NCI-H748 treated with DMSO at 0.1 percent for 48 hours (cell line): Measurements from ENCODE around the gene ATP7B.
A peak's percentile ranks its signal among the peaks of the same experiment; 100 is the strongest.

Experiments
- DNase-seq: peaks from one replicate; lab custom pipeline; 2025; lab: John Stamatoyannopoulos, UW

Gene ATP7B

GRCh38 chr13:51950722-51951121 lies 60.5 kb downstream of the ATP7B start:
- no peak for DNase-seq

DNA sequence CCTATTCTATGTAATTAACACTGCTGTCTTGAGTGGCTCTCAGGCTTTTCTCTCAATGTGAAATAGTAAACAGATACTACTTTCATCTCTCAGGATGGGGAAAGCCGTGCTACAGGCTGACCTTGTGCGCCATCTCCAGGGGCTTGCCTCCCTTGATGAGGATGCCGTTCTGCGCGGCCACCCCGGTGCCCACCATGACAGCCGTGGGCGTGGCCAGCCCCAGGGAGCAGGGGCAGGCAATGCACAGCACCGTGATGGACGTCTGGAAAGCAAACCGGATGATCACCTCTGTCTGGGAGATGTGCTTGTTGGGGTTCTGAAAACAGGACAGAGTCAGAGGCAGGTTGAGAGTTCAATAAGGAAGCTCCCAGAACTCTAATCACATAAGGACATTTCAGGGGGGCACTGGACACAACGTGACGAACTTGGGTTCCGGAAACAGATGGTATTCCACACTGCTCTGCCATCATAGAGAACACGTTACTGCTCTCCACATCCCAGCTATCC lies 65.0 kb downstream of the ATP7B start:
- DNase-seq = no peak

- DNase-seq = no peak
Measured at GRCh38 chr13:51945149-51945548, 66.1 kb downstream of the ATP7B start.

DNA sequence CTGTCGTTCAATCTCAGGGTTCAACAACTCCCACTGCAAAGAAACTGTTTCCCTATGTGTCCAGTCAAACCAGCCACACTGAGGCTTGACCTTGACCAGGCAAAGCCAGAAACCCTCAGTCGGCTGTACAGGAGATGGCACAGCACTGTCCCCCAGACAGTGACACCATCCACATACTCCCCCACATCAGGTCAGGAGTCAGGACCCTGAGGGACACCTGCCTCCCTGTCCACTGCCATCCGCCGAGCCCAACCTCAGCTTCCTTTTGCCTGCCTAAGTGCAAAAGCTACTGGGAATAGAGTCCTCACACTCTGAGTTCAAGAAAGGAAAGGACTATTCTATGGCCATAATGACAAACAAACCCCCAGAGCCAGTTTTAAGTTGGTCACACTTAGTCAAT lies 66.8 kb downstream of the ATP7B start:
- DNase-seq = no peak

DNA sequence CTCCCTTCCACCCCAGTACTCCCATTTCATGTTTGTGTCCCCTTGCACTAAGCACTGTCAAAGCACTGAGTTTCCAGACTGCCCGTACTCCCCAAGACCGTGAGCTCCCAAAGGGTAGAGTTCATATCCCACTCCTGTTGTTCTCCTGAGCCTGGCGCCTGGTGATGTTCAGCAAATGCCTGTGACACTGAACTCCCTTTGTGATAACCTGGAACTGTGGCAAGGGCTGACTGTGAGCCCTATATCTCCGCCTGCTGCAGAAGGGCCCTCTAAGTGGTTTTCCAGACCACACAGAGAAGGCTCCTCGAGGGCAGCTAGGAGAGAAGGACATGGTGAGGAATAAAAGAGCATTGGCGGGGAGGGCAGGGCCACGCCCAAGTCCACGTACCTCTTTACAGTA lies 67.5 kb downstream of the ATP7B start:
- DNase-seq = no peak

DNA sequence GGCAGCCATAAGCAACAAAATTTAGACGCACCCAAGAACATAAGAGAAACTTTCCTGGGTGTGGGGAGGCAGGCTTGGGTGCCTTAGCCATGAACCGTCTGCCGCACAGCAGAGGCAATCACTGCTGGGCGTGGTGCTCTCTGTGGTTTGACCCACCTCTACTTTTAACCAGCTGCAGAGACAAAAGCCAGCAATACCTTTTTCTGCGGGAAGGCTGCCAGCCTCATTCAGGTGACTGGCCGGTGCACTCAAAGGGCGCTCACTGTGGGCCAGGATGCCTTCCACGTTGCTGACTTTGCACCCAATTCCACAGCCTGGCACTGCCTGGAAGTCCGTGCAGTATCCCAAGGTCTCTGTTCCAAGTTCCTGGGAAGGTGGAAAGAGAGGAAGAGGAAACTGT lies 69.1 kb downstream of the ATP7B start:
- DNase-seq = no peak

DNA sequence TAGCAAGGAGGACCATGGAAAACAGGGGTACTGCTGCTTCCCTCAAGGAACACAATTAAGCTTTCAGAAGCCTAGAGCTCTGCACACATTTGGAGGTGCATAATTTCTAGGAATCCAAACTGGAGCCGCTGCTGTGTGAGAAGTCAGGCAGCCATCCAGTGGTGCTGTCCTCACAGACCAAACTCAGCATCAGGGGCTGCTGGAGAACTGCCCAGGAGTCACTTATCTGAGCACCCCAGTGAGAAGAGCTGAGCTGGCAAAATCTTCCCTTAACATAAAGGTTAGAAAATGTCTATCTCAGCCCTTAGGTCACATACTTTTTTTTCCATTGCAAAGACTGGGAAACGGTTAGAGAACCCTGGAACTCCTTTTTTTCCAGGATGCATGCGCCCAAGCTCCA lies 72.8 kb downstream of the ATP7B start:
- no peak for DNase-seq

- no peak for DNase-seq
Measured at GRCh38 chr13:51937320-51938290, 73.6 kb downstream of the ATP7B start.

DNA sequence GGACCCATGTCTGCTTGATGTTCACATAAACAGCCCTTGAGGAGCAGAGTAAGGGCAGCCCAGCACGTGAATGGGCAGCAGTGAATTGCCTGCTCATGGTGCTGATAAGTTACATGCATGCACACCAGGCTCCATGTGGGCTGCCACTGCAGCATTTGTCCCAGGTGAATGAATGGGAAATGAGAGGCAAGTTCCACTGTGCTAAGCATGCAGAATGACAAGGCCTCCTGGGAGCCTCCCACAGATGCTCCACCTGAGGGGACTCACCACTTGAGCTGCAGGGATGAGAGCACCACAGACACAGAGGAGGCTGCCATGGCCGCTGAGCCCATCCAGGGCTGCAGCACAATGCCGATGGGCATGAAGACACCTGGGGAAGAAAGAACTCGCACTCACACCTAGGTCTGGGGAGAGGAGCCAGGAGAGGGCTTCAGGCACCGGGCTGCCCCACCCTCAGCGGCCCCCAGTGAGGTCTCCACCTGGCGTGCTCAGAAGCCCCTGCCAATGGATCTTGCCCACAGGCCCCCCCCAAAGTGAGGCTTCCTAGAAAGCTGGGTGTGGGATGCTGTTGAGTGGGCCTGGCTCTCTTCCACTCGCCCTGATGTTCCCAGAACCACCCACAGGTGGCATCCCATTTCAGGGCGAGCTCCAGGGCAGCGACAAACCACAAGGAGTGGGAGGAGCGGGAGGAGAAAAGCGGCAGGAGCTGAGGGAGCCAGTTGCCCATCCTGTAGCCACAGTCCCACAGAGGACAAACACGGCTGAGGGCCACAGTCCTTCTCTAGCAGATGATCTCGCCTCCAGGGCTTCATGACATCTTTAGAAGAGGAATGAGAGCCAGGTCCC lies 75.7 kb downstream of the ATP7B start:
- DNase-seq = no peak

GRCh38 chr13:51934461-51935087 lies 76.7 kb downstream of the ATP7B start:
- DNase-seq = no peak

GRCh38 chr13:51933466-51934058 lies 77.7 kb downstream of the ATP7B start:
- no peak for DNase-seq

- no peak for DNase-seq
Measured at GRCh38 chr13:51932231-51932630, 79.0 kb downstream of the ATP7B start.

DNA sequence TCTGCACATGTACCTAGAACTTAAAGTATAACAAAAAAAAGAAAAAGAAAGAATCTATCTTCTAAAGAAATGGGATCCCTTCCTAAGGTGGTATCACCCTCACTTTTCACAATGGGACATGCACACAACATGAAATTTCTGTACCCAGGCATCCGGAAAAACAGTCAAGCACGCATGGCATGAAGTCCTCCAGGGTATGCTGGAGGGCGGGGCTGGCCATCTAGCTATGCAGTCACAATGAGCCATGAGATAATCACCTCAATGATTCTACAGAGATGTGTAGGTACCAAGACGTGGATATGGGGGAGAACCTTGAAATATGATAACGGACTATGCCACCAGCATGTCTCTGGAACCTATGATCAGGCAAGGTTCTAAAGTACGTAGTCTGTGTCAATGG lies 79.6 kb downstream of the ATP7B start:
- no peak for DNase-seq

DNA sequence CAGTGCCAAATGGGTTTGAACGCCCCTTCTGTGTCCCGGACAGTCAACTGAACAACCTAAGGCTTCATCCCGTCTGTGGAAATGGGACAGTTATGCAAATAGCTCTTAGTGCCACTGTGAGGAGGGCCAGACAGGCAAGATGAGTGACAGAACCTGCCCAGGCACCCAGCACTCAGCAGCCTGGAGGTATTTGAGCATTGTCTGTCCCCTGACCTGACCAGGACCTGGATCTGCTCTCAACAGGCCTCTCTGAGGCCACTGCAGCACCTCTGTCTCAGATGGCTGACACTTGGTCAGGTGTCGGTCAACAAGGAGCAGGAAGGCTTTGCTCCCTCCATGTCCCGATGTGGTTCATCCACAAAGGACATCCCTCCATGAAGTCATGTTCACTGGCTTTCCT lies 81.6 kb downstream of the ATP7B start:
- no peak for DNase-seq

DNA sequence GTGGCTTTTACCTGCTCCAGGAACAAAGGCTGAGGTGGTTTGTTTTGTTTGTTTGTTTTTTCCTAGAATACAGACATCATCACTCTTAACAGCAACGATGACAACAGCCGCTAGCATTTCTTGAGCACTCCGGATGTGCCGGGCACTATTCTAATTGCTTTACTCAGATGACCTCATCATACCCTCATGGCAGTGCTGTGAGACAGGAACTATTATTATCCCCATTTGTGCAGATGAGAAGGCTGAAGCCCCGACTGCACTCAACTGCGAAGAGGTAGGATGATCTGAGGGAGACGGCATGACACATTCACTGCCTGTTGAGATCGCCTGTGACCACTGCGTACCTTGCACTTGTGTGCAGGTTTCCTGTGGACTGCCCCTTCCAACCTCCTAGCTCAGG lies 83.0 kb downstream of the ATP7B start:
- peak; percentile 42 for DNase-seq

- no peak for DNase-seq
Measured at GRCh38 chr13:51927129-51927528, 84.1 kb downstream of the ATP7B start.

GRCh38 chr13:51926528-51926885 lies 84.7 kb downstream of the ATP7B start:
- DNase-seq = no peak

- no peak for DNase-seq
Measured at GRCh38 chr13:51925865-51926527, 85.3 kb downstream of the ATP7B start.

DNA sequence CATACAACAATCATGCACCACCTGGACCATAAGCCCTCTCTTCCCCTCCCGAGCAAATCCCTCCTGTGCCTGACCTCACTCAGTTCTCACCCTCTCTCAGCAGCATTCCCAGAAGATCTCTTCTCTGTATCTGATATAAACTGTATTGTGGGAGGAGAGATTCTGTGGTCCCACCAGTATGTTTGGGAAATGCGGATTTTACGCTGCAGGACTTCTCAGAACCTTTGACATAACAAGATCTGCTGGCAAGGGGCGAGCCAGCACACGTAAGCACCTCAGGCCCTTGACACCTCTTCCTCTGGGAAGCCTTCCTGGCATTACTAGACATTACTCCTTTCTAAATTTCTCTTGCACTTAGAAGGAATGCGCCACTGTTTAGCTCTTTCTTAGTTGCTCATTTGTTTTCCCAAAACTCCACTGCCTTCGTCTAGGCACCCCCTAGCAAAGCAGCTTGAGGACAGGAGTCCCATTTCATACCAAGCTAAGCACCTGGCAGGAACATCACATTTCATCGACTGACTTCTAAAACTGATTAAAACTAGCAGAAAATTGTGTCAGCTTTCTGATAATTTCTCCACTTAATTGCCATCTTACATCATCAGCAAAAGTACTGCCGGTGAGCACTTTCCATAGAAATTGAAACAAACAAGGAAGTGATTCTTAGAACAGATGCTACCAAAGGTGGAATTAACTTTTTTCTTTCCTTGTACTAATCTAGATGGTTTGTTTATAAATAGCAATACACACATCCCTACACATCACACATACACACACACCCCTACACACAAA lies 86.3 kb downstream of the ATP7B start:
- DNase-seq = no peak

DNA sequence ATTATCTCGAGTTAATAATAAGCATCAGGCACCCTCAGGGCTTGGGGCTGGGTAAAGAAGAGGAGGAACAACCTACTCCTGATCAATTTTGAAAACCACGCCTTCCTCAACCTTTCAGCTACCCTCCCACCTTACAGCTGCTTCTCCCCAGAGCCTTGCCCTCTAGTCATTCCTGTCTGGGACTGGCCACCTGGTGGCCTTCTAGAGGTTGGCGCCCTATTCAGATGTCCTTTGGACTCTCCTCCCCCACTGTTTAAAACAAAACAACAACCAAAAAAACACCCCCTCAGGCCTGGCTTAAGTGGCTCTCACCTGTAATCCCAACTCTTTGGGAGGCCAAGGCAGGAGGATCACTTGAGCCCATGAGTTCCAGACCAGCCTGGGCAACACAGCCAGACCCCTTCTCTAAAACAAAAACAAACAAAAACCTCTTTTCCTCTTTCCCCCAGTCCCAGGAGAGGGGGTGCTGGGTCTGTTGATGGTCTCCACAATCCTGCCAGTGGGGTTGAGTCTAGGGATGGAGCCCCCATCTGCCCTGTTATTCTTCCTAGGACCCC lies 87.2 kb downstream of the ATP7B start:
- DNase-seq = no peak
